Esophagus mucosa (tissue), 1 donor: ENCODE results near the gene MRTO4. TPM values are rescaled to one million over a fixed set of nuclear protein-coding genes. Genes with fewer than 3 reads are reported as not detected.
A peak's percentile ranks its signal among the peaks of the same experiment; 100 is the strongest.
"Not testable (repeated sequence)": the region's sequence is repeated elsewhere in the genome, so short reads cannot be mapped to it uniquely, and the experiment has no call there.

Source experiments
- ATAC-seq: fragments of 200-7000 bp; cut with Tn5 transposase; one replicate; pipeline ENCODE4 v1.9.1; 2020
- total RNA-seq: library from RNA; stranded (reverse); gene quantifications from one replicate; pipeline ENCODE4 v1.2.4, GENCODE V29; 2023
- donor health status: DM: yes; HTN: yes; CAD: no.

MRTO4 gene
- total RNA-seq, 1 donor from 2014 or later: 35.5 TPM

- ATAC-seq: peak; percentile 7
Measured at GRCh38 chr1:19273106-19273843, 21.7 kb downstream of the MRTO4 start.

- ATAC-seq: peak; percentile 70
Measured at GRCh38 chr1:19273844-19274531, 22.4 kb downstream of the MRTO4 start.

GRCh38 chr1:19274636-19275035 lies 23.0 kb downstream of the MRTO4 start:
- ATAC-seq: no peak

GRCh38 chr1:19283891-19284290 lies 32.3 kb downstream of the MRTO4 start:
- ATAC-seq: no peak

GRCh38 chr1:19284881-19285280 lies 33.3 kb downstream of the MRTO4 start:
- no peak for ATAC-seq

GRCh38 chr1:19285366-19285765 lies 33.8 kb downstream of the MRTO4 start:
- ATAC-seq: not testable (repeated sequence)

GRCh38 chr1:19285807-19286206 lies 34.2 kb downstream of the MRTO4 start:
- peak; percentile 30 for ATAC-seq

GRCh38 chr1:19287436-19288185 lies 36.0 kb downstream of the MRTO4 start:
- no peak for ATAC-seq

GRCh38 chr1:19288324-19289241 lies 37.0 kb downstream of the MRTO4 start, which contains the start of gene AKR7A3:
TSS of gene AKR7A3 (minus strand) at chr1:19288770. CDS start at chr1:19288709, 61 bp downstream.
- peak; percentile 91 for ATAC-seq

- no peak for ATAC-seq
Measured at GRCh38 chr1:19289244-19289643, 37.6 kb downstream of the MRTO4 start.

GRCh38 chr1:19294638-19295037 lies 43.0 kb downstream of the MRTO4 start:
- no peak for ATAC-seq

GRCh38 chr1:19300211-19300610 lies 48.6 kb downstream of the MRTO4 start:
- no peak for ATAC-seq

GRCh38 chr1:19304081-19304480 lies 52.5 kb downstream of the MRTO4 start:
- not testable (repeated sequence) for ATAC-seq

- no peak for ATAC-seq
Measured at GRCh38 chr1:19305880-19306279, 54.3 kb downstream of the MRTO4 start.

- no peak for ATAC-seq
Measured at GRCh38 chr1:19306941-19307340, 55.3 kb downstream of the MRTO4 start.

GRCh38 chr1:19307794-19308508 lies 56.3 kb downstream of the MRTO4 start:
- ATAC-seq: no peak

- no peak for ATAC-seq
Measured at GRCh38 chr1:19308509-19308907, 56.9 kb downstream of the MRTO4 start.

GRCh38 chr1:19309123-19309813 lies 57.7 kb downstream of the MRTO4 start:
- ATAC-seq: no peak
